ENCODE data around the gene HDAC11.

- no peak for TF ChIP-seq CTCF (IDR thresholded peaks at IDR 0.05; ENCODE audit: insufficient read depth, low read length)
- no peak for TF ChIP-seq POLR2AphosphoS5 (IDR thresholded peaks at IDR 0.05; ENCODE audit: low read depth)
- TF ChIP-seq REST (IDR thresholded peaks at IDR 0.05; ENCODE audit: insufficient replicate concordance, low read depth), result no peak
- no peak for TF ChIP-seq GABPA (IDR thresholded peaks at IDR 0.05; ENCODE audit: low read depth)
- no peak for TF ChIP-seq SPI1 (IDR thresholded peaks at IDR 0.05; ENCODE audit: borderline replicate concordance, low read depth)
These were observed 37.3 kb downstream of the HDAC11 start for GRCh38 chr3:13517253-13517977.

Data from HL-60 (cell line).